Stimulated activated CD4-positive, alpha-beta T cell treated with anti-CD3 and anti-CD28 coated beads, Interleukin-12 subunit alpha, Interleukin-12 subunit beta, amount 100 ng/mL, for 4 hours (primary cell): ENCODE data around the gene ALK.

Experiments
- DNase-seq: peaks from one replicate; pipeline ENCODE4 v3.0.0-alpha.2; 2020

Gene ALK

DNA sequence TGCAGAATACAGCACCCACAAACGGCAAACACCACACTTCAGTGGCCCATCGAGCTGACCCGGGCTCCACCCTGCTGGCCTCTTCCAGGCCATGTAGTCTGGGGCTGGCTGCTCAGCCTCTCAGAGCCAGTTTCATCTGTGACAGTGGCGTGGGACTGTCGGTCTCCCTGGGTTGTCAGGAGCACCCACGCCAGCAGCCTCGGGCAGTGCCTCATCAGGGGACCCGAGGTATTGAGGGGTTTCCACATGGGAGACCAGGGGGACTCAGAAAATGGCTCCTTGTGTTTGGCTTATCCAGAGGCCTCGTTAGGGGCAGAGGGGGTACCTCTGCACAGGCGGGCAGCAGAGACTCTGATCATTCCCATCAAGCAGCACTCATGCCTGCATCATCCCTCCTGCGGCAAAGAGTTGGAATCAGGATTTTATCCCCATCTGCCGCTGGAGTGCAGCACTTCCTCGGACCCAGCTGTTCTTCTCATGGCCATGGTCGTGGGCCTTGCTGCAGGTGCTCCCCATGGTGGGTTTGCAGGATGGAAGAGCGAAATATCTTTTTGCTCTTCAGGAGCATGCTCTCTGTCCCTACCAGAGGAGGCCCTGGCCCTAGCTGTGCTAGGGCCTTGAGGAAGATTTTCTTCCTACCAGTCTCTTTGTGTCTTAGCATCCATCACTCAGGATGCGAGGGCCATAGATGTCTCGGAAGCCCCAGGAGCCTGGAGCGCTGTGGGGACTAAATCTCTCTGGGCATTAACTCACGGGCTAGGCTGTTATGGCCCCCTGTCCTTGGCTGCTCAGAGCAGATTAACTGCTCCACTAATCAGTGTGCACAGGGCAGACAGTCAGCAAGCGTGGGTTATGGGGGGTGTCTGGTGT lies 705.4 kb downstream of the ALK start:
- DNase-seq = no peak

GRCh38 chr2:29215073-29215472 lies 706.3 kb downstream of the ALK start:
- DNase-seq = no peak

- no peak for DNase-seq
Observed at GRCh38 chr2:29213888-29214291, 707.5 kb downstream of the ALK start.

- DNase-seq = no peak
Observed at GRCh38 chr2:29212009-29212408, 709.4 kb downstream of the ALK start.

- DNase-seq = no peak
Observed at GRCh38 chr2:29209551-29209950, 711.8 kb downstream of the ALK start.

GRCh38 chr2:29207352-29208148 lies 713.8 kb downstream of the ALK start:
- DNase-seq = no peak

DNA sequence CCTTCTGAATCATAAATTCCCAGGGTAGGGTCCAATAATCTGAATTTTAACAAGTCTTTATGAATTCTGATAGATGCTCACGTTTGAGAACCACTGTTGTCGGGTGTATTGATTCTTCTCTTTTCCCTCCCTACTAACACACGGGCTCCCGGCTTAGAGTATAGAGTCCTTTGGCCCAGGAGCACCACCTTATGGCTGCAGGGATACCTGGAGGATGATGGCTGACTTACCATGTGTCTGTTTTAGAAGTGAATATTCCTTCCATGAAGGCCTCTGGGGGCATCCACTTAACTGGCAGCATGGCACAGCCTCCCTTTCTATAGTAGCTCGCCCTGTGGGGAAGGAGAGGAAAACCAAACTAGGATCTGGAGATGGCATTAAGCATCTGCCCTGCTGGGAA lies 714.4 kb downstream of the ALK start:
- no peak for DNase-seq

GRCh38 chr2:29202819-29203495 lies 718.4 kb downstream of the ALK start:
- DNase-seq = no peak

DNA sequence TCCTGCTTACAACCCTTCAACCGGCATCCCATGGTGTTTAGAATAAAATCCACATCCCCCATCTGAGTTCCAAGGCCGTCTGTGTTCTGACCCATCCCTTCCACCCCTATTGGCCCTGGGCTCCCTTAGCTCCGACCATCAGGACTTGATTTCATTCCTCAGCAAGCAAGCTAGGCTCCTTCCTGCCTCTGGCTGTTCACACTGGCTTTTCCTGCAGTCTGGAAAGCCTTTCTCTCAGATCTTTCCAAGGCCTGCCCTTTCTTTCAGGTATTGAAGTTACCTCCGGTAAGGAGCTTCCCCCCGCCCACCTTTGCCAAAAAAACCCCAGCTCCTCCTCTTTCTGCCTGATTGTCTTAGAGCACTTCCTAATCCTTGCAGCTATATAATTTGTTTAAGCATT lies 719.4 kb downstream of the ALK start:
- no peak for DNase-seq

DNA sequence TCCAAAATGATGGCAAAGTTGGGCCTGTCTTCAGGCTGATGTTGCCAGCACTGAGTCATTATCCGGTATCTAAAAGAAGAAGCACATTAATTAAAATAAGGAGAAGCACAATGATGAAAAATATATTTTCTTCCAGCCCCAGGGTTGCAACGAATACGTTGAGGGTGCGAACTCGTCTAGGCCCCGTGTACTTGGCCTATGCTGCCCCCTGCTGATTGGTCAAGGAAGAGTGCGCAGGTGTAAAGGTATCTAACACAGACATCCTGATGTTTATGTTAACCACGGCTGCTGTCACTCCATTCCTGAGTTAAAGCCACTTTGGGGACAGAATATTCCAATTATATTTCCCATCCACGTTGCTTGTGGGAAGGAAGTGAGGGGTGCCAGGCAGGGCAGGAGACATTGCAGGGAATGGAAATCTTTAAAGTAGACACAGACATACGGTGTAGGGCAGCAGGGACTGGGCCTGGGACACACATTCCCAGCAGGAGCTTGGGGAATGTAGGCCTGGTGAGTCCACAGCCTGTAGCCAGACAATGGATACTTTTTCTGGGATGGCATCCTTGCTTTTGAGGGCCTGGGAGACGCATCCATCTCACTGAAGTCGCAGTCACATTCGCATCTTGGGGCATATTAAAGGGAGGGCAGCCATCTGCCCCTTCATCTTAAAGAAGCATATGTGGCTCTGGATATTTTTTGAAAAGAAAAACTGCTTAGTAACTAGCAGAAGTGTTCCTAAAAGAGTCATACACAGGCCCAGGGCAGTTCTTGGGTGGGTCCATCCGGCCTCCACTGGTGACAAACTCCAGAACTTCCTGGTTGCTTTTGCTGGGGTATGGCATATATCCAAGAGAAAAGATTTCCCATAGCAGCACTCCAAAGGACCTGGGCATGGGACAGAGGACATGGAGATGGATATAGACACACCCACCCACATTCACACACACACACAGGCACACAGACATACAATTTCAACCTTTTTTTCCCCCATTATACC lies 724.3 kb downstream of the ALK start:
- DNase-seq = peak; percentile 73

DNA sequence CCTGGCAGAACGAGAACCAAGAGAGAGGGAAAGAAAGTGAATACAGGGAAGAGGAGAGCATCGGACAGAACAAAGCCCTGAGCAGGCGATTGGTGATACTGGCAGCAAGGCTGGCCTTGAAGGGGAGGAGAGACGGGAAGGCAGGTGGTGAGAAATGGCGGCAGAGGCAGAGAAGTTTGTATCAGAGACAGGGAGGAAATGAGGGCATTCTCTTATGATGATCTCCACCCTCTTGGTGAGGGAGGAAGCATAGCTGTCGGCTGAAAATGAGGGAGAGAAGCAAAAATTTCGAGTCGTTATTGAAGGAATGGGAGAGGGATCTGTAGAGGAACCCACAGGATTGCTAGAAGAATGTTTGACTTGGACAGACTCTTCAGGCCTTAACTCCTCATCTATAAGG lies 725.6 kb downstream of the ALK start:
- DNase-seq = no peak

GRCh38 chr2:29193681-29194080 lies 727.7 kb downstream of the ALK start:
- no peak for DNase-seq

DNA sequence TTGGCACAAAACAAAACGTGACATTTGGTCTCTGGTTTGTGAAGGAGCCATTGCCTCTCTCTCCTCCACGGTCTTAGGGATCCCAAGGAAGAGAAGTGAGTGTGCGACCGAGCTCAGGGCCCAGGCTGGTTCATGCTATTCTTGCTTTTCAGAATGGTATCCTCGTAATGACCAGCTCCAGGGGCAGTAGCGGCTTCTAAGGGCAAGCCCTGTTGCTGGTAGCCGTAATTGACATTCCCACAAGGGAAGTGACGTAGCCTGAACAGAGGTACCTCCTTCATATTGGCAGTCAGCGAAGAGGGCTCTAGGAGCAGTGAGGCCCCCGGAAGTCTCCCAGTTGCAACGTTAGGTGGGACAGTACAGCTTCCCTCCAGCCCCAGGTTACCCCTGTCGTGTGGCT lies 728.3 kb downstream of the ALK start:
- no peak for DNase-seq

- no peak for DNase-seq
Observed at GRCh38 chr2:29192526-29192925, 728.9 kb downstream of the ALK start.

DNA sequence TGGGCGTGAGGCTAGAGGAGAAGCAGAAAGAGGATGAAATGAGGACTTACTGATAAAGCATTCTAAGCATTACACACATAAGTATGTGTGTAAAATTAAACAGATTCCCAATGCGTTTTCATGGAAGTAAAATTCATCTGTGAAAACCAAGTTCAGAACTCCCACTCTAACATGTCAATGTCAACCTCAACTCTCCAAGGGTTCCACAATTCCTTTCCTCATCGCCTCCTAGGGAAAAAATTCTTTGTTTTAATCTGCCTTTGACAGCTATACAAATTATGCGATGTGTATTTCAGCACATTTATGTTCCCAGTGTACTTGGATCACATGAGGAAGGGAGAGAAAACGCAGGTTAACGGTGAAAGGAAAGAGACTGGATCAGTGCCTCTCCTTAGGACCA lies 729.6 kb downstream of the ALK start:
- no peak for DNase-seq

GRCh38 chr2:29189052-29189451 lies 732.3 kb downstream of the ALK start:
- DNase-seq = no peak

GRCh38 chr2:29187926-29188325 lies 733.5 kb downstream of the ALK start:
- DNase-seq = no peak

DNA sequence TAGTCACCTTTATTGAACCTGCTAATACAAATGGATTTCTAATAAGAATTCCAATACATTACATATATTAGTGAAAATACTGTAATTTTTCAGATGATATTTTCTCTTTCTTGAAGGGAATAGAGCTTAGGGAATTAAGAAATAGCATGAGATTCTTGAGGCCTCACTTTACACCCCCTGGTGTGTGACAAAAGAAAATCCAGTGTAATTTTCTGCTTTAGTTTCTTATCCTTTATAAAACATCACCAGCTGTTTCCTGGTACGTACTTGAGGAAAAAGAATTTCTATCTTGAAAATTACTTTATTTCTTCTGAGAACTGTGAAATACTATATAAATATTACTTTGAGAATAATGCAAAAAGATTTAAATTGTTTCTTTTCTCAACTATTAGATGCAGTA lies 734.6 kb downstream of the ALK start:
- DNase-seq = no peak

DNA sequence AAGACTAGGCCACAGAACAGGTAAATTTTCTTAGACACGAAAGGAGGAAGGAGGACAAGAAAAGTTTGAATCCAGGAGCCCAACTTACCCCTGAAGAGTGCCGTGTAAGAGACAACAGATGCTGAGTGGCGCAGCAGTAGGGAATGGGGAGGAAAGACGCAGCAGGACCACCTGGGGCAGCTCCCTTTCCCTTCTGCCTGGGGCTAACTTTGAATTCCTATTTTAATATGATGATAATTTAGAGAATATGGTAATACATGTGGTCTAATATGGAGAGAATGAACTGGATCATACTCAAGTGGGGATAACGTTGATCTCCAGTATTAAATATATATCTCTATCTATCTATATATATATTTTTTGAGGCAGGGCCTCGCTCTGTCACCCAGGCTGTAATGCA lies 736.9 kb downstream of the ALK start:
- no peak for DNase-seq

DNA sequence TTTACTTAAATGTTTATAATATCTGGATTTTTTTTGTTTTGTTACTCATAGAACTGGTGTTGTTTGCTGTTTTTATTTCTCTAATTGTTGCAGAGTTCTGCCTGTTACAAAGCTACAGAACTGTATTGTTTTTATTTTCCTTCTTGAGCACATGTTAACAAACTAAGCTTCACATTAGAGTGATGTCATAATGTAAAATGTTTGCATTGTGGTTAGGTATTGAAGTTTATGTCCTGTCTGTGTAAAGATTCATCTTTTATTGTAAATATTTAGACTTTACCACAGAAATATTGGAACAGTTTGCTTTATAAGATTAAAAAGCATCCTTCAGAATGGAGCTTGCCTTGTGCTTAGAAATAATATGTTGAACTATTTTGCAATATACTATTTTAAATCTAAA lies 738.5 kb downstream of the ALK start:
- DNase-seq = no peak

GRCh38 chr2:29182334-29182733 lies 739.1 kb downstream of the ALK start:
- DNase-seq = no peak

DNA sequence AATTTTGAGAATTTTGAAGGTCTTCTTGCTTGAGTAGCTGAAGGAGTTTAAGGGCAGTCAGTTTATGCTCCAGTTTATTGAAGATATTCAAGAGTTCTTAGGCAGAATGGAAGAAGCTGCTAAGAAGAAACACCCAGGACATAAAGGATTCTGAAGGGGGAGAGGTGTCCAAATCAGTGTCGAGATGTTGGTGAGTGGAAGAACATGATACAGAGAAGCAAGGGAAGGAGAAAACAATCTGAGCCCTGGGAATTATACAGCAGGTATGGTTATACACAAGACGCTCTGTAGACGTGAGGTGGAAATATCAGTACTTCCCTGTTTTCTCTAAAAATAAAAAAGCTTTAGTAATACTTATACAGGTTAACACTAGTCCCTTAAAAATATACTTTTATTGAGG lies 746.0 kb downstream of the ALK start:
- DNase-seq = no peak
